Measurements from ENCODE around the gene SYNJ2. TPM values are rescaled to one million over a fixed set of nuclear protein-coding genes. Genes with fewer than 3 reads are reported as not detected.

The SYNJ2 gene
- total and polyA plus RNA-seq, 9 donors = 3.6 to 18.7 (median 9.8) TPM

GRCh38 chr6:158005626-158006180, 24.0 kb downstream of the SYNJ2 start:
- no peaks in the 10 kb centered on the region for H3K9me3 ChIP-seq
- WGBS, 3 donors = 86 to 91% (median 90%) methylated on average over 11 of the region's 11 CpGs
- intact Hi-C loops (cut with DNase I) = no loop called here
- no peak overlapping the region for H3K27ac ChIP-seq
- H3K36me3 ChIP-seq = no peaks in the 10 kb centered on the region
- TF ChIP-seq EP300 (IDR thresholded peaks at IDR 0.05) (no peak), CTCF (IDR thresholded peaks at IDR 0.05) (no peak), POLR2A (IDR thresholded peaks at IDR 0.05) (no peak)
- H3K27me3 ChIP-seq = no peaks in the 10 kb centered on the region
- H3K4me1 ChIP-seq (ENCODE audit: insufficient read depth) = peaks cover 28% of the 10 kb centered on the region
- peak in 1 of 5 donors; percentile 24 for DNase-seq
- H3K4me3 ChIP-seq = no peak overlapping the region

- peak in 1 of 5 donors; percentile 8 for DNase-seq
- no peaks in the 10 kb centered on the region for H3K36me3 ChIP-seq
- no peaks in the 10 kb centered on the region for H3K27me3 ChIP-seq
- H3K4me1 ChIP-seq (ENCODE audit: insufficient read depth) = peaks cover 28% of the 10 kb centered on the region
- no peak overlapping the region for H3K4me3 ChIP-seq
- intact Hi-C loops (cut with DNase I) = no loop called here
- no peak overlapping the region for H3K27ac ChIP-seq
- H3K9me3 ChIP-seq = no peaks in the 10 kb centered on the region
- TF ChIP-seq CTCF (IDR thresholded peaks at IDR 0.05) (no peak), EP300 (IDR thresholded peaks at IDR 0.05) (no peak), POLR2A (IDR thresholded peaks at IDR 0.05) (no peak)
- 88 to 94% (median 94%) methylated on average over 7 of the region's 7 CpGs for WGBS, 3 donors
Observed at GRCh38 chr6:158006331-158006730, 24.7 kb downstream of the SYNJ2 start.

GRCh38 chr6:158006821-158007570, 25.3 kb downstream of the SYNJ2 start:
- no peak overlapping the region for H3K27ac ChIP-seq
- intact Hi-C loops (cut with DNase I) = no loop called here
- DNase-seq = peak in 1 of 5 donors; percentile 10

GRCh38 chr6:158008864-158009113, 27.1 kb downstream of the SYNJ2 start:
- no peak overlapping the region for H3K4me3 ChIP-seq
- intact Hi-C loops (cut with DNase I) = no loop called here
- no peak overlapping the region for H3K27ac ChIP-seq
- WGBS, 3 donors = 89 to 96% (median 95%) methylated on average over 6 of the region's 6 CpGs
- H3K9me3 ChIP-seq = no peaks in the 10 kb centered on the region
- DNase-seq = peak in 1 of 5 donors; percentile 36
- no peak for TF ChIP-seq EP300 (IDR thresholded peaks at IDR 0.05)
- no peak for TF ChIP-seq POLR2A (IDR thresholded peaks at IDR 0.05)
- no peak for TF ChIP-seq CTCF (IDR thresholded peaks at IDR 0.05)
- no peaks in the 10 kb centered on the region for H3K36me3 ChIP-seq
- H3K27me3 ChIP-seq = no peaks in the 10 kb centered on the region
- peaks cover 15% of the 10 kb centered on the region for H3K4me1 ChIP-seq (ENCODE audit: insufficient read depth)

More at GRCh38 chr6:158006821-158007570, 25.3 kb downstream of the SYNJ2 start:
- Histone ChIP-seq H3K4me1 (ENCODE audit: insufficient read depth) (peaks cover 29% of the 10 kb centered on the region), H3K9me3 (no peaks in the 10 kb centered on the region), H3K36me3 (no peaks in the 10 kb centered on the region), H3K27me3 (no peaks in the 10 kb centered on the region), H3K4me3 (no peak overlapping the region)
- WGBS, 3 donors = 94 to 96% (median 94%) methylated on average over 11 of the region's 11 CpGs
- TF ChIP-seq POLR2A (IDR thresholded peaks at IDR 0.05) = no peak
- no peak for TF ChIP-seq CTCF (IDR thresholded peaks at IDR 0.05)
- no peak for TF ChIP-seq EP300 (IDR thresholded peaks at IDR 0.05)
